ENCODE measurements around the gene SETBP1. TPM values are rescaled to one million over a fixed set of nuclear protein-coding genes. Genes with fewer than 3 reads are reported as not detected.

SETBP1 gene
- total and polyA plus RNA-seq, 9 of the 15 experiments (the other 6 are each of a cell fraction or from before 2014, with no cell fraction given): under 0.01 to 0.13 (median 0.04) TPM

- no peak for TF ChIP-seq NCOA4 (IDR thresholded peaks at IDR 0.05; ENCODE audit: partially characterized antibody)
Measured at GRCh38 chr18:44974174-44974573, 293.5 kb downstream of the SETBP1 start (continued).

DNA sequence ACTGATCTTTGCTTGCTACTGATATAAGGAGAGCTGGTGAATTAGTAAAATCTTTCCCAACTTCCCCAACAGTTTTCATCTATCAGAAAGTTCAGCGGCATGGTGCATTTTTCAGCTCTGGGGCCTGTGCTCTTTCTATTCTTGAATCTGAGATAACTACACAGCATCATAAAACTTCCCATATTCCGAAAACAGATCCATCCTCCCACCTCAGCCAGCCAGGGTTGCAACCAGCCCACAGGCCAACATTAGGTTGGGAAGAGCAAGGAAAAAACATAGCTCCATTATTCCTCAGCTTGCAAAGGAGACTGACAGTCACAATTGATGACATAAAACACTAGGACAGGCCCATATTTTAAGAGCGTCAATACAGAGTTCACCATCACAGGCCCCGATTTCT is 297.2 kb downstream of the SETBP1 start:
- no peak overlapping the region for H3K27ac ChIP-seq (ENCODE audit: extremely low read depth, low read depth, low read length)
- no peak overlapping the region for H3K9ac ChIP-seq (ENCODE audit: insufficient read depth in 1 of 2, low read depth in 2 of 2, low read length in 2 of 2)
- no peaks in the 10 kb centered on the region for H3K79me2 ChIP-seq (ENCODE audit: control insufficient read depth, insufficient read depth, low read length)
- H3K27me3 ChIP-seq (ENCODE audit: control insufficient read depth in 2 of 2, insufficient read depth in 2 of 2, low read length in 2 of 2): peaks cover 0 to 5% of the 10 kb centered on the region in 2 experiments; a peak in 1 of 5 replicates
- no peaks in the 10 kb centered on the region for H3K9me3 ChIP-seq (replicated peaks; ENCODE audit: control insufficient read depth, insufficient read depth, low read depth, low read length)
- no peaks in the 10 kb centered on the region for H3K4me1 ChIP-seq (replicated peaks in 1 of 2; ENCODE audit: control insufficient read depth in 2 of 2, insufficient read depth in 2 of 2, low read length in 2 of 2)
- no peaks in the 10 kb centered on the region for H3K36me3 ChIP-seq (ENCODE audit: control insufficient read depth, insufficient read depth, low read length)
- no peak for DNase-seq (ENCODE audit: extremely low read depth in 1 of 4, low spot score in 3 of 4)
- H2AFZ ChIP-seq (ENCODE audit: low read depth, low read length): no peak overlapping the region
- H3K4me2 ChIP-seq (ENCODE audit: insufficient read depth, low read length): no peak overlapping the region
- TF ChIP-seq CBX1 (IDR thresholded peaks at IDR 0.05; ENCODE audit: low read depth) (no peak), MAFF (IDR thresholded peaks at IDR 0.05; ENCODE audit: low read length) (no peak), CEBPB (tag; IDR thresholded peaks at IDR 0.05) (no peak), SRSF7 (optimal IDR thresholded peaks at IDR 0.05; ENCODE audit: low read depth, low read length) (no peak), ZNF586 (CRISPR knock-in tag; conservative IDR thresholded peaks at IDR 0.05) (no peak), ZNF140 (CRISPR knock-in tag; IDR thresholded peaks at IDR 0.05) (no peak), ZNF197 (CRISPR knock-in tag; IDR thresholded peaks at IDR 0.05; ENCODE audit: low read depth) (no peak), ARID1B (IDR thresholded peaks at IDR 0.05) (no peak), THAP7 (CRISPR knock-in tag; IDR thresholded peaks at IDR 0.05) (no peak)
- TF ChIP-seq, protein P1, sequence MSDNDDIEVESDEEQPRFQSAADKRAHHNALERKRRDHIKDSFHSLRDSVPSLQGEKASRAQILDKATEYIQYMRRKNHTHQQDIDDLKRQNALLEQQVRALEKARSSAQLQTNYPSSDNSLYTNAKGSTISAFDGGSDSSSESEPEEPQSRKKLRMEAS (CRISPR knock-in tag; IDR thresholded peaks at IDR 0.05): no peak
- TF ChIP-seq, protein P2, sequence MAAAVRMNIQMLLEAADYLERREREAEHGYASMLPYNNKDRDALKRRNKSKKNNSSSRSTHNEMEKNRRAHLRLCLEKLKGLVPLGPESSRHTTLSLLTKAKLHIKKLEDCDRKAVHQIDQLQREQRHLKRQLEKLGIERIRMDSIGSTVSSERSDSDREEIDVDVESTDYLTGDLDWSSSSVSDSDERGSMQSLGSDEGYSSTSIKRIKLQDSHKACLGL (CRISPR knock-in tag; IDR thresholded peaks at IDR 0.05; ENCODE audit: borderline replicate concordance, poor library complexity, severe bottlenecking): no peak
- TF ChIP-seq, protein P3, sequence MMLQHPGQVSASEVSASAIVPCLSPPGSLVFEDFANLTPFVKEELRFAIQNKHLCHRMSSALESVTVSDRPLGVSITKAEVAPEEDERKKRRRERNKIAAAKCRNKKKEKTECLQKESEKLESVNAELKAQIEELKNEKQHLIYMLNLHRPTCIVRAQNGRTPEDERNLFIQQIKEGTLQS (IDR thresholded peaks at IDR 0.05): no peak
- TF ChIP-seq, protein P3 (CRISPR knock-in tag; conservative IDR thresholded peaks at IDR 0.05): no peak
- H4K20me1 ChIP-seq (replicated peaks; ENCODE audit: control insufficient read depth, insufficient read depth, low read length): no peaks in the 10 kb centered on the region
- intact Hi-C loops (cut with micrococcal nuclease): no loop called here
- POLR2A ChIA-PET: no interaction called here
- ATAC-seq: no peak
- BruUV-seq (replicated peaks): no TSS peak
- no peak for FAIRE-seq
- CTCF ChIA-PET (ENCODE audit: low intra/inter-chr PET ratio): no interaction called here
- in situ Hi-C loops (cut with MboI): no loop called here
- no peaks in the 10 kb centered on the region for H3K9me1 ChIP-seq (ENCODE audit: control insufficient read depth, insufficient read depth, low read length)
- H3K4me3 ChIP-seq: no peak overlapping the region
- 0% methylated on average over 4 of the region's 4 CpGs for WGBS (ENCODE audit: insufficient coverage, low coverage, missing lambda C conversion rate)
